AG04449 (cell line): ENCODE measurements around the gene NSUN3.

Experiments used
- CTCF ChIA-PET: fragments of 350-600 bp; formaldehyde crosslinking; extraction: SDS; loops from one replicate; lab custom pipeline; 2021; ENCODE audit warnings: antibody characterized with exemption; lab: Yijun Ruan, JAX
- POLR2A ChIA-PET: fragments of 400-600, 350-600 bp; formaldehyde crosslinking; extraction: SDS; loops from one replicate; lab custom pipeline; 2020; ENCODE audit warnings: antibody characterized with exemption, inconsistent platforms; lab: Yijun Ruan, JAX
- DNase-seq: peaks from one replicate; pipeline ENCODE4 v3.0.0-alpha.2; 2010; ENCODE audit warnings: low read depth, low spot score
- H3K4me3 ChIP-seq: 2 replicates; pipeline ENCODE4 v1.5.1; 2011; ENCODE audit warnings: low read depth, mild to moderate bottlenecking, control low read depth, low read length
- CTCF ChIP-seq: IDR thresholded peaks from one replicate; pipeline ENCODE4 v1.5.1; 2011; ENCODE audit warnings: mild to moderate bottlenecking, moderate library complexity, low read length, control low read depth, inconsistent platforms; ENCODE audit not compliant: insufficient read depth; ENCODE audit errors: missing control alignments

NSUN3 gene

GRCh38 chr3:94049267-94049666 is 13.6 kb upstream of the NSUN3 start:
- ChIA-PET POLR2A (no interaction called here), CTCF (interaction anchor here (1.6 to 2.5 kb wide), 2 partner anchors 18 to 20 kb away, joined by 4 to 12 read pairs; no protein-coding TSS in a partner anchor)
- DNase-seq, result no peak
- no peak overlapping the region for H3K4me3 ChIP-seq
- TF ChIP-seq CTCF, result no peak

GRCh38 chr3:94050546-94050945 is 12.3 kb upstream of the NSUN3 start:
- no peak for DNase-seq
- no peak for TF ChIP-seq CTCF
- ChIA-PET POLR2A (interaction anchor here (1.4 kb wide), 1 partner anchor 12 kb away, joined by 8 read pairs; the partner anchor contains the start of genes DHFR2 and NSUN3), CTCF (interaction anchor here (0.9 to 2.5 kb wide), 4 partner anchors 13 to 19 kb away, joined by 3 to 12 read pairs (median 4); no protein-coding TSS in a partner anchor)
- H3K4me3 ChIP-seq, result no peak overlapping the region

- POLR2A ChIA-PET, result no interaction called here
- no peak for DNase-seq
- H3K4me3 ChIP-seq, result no peak overlapping the region
- CTCF ChIA-PET, result interaction anchor here (1.0 to 2.6 kb wide), 4 partner anchors 10 to 57 kb away, joined by 3 to 18 read pairs (median 10); no protein-coding TSS in a partner anchor
- no peak for TF ChIP-seq CTCF
Observed at GRCh38 chr3:94061297-94061696, 1.6 kb upstream of the NSUN3 start.

GRCh38 chr3:94063496-94064119 is 747 bp downstream of the NSUN3 start:
- CTCF ChIA-PET, result interaction anchor here (1.1 to 9.0 kb wide), 6 partner anchors 31 to 63 kb away, joined by 3 to 216 read pairs (median 3); no protein-coding TSS in a partner anchor
- POLR2A ChIA-PET, result interaction anchor here (1.4 to 2.1 kb wide), 2 partner anchors 13 to 42 kb away, joined by 8 read pairs; no protein-coding TSS in a partner anchor
- no peak for DNase-seq
- peak overlapping the region; percentile 65 for H3K4me3 ChIP-seq
- no peak for TF ChIP-seq CTCF

GRCh38 chr3:94064243-94064860 is 1.5 kb downstream of the NSUN3 start:
- no peak for DNase-seq
- CTCF ChIA-PET, result interaction anchor here (1.6 to 9.0 kb wide), 2 partner anchors 26 to 64 kb away, joined by 3 to 216 read pairs; no protein-coding TSS in a partner anchor
- POLR2A ChIA-PET, result no interaction called here
- TF ChIP-seq CTCF, result no peak
- H3K4me3 ChIP-seq, result peak overlapping the region; percentile 65

- CTCF ChIA-PET, result interaction anchor here (1.0 to 9.0 kb wide), 3 partner anchors 16 to 64 kb away, joined by 3 to 216 read pairs (median 3); no protein-coding TSS in a partner anchor
Observed at GRCh38 chr3:94065122-94065521, 2.3 kb downstream of the NSUN3 start.

More at GRCh38 chr3:94065122-94065521, 2.3 kb downstream of the NSUN3 start:
- POLR2A ChIA-PET, result no interaction called here
- TF ChIP-seq CTCF, result no peak
- no peak overlapping the region for H3K4me3 ChIP-seq
- DNase-seq, result no peak
